ENCODE data around the gene ARID1B.

DNA sequence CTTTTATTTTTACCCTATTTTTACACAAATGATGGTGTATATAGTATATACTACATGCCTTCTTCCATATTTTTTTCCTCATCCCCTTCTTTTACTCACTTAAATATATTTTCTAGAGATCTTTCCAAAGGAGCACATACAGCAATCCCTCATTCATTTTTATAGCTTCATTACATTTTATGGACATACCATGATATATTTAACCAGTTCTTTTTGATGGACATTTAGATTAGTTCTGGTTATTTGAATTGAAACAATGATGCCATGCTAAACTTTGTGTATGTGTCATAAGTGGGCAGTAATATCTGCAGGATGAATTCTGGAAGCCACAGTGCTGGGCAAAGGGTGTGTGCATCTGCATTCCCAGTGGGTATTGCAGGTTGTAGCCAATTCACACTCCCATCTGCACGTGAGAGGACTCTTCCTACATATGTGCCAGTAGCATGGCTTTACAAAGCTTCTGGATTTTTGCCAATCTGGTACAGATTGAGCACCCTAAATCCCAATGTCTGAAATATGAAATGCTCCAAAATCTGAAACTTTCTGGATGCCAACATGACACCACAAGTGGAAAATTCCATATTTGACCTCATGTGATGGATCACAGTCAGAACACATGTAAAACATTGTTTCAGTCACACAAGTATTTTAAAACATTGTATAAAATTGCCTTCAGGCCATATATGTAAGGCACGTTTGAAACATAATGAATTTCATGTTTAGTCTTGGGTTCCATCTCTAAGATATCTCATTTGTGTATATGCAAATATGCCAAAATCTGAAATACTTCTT is 127.2 kb downstream of the ARID1B start:
- TF ChIP-seq EP300 (IDR thresholded peaks at IDR 0.05; ENCODE audit: low read length) = no peak
- TF ChIP-seq GTF2F1 (IDR thresholded peaks at IDR 0.05; ENCODE audit: low read depth, low read length) = no peak
- TF ChIP-seq, protein P1, sequence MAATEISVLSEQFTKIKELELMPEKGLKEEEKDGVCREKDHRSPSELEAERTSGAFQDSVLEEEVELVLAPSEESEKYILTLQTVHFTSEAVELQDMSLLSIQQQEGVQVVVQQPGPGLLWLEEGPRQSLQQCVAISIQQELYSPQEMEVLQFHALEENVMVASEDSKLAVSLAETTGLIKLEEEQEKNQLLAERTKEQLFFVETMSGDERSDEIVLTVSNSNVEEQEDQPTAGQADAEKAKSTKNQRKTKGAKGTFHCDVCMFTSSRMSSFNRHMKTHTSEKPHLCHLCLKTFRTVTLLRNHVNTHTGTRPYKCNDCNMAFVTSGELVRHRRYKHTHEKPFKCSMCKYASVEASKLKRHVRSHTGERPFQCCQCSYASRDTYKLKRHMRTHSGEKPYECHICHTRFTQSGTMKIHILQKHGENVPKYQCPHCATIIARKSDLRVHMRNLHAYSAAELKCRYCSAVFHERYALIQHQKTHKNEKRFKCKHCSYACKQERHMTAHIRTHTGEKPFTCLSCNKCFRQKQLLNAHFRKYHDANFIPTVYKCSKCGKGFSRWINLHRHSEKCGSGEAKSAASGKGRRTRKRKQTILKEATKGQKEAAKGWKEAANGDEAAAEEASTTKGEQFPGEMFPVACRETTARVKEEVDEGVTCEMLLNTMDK (IDR thresholded peaks at IDR 0.05; ENCODE audit: borderline replicate concordance, insufficient read depth, low read depth, low read length, poor library complexity, severe bottlenecking) = no peak
- TF ChIP-seq, protein P2, sequence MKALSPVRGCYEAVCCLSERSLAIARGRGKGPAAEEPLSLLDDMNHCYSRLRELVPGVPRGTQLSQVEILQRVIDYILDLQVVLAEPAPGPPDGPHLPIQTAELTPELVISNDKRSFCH (CRISPR knock-in tag; IDR thresholded peaks at IDR 0.05) = no peak
- TF ChIP-seq, protein P2 (tag; IDR thresholded peaks at IDR 0.05) = no peak
- TF ChIP-seq MYC (IDR thresholded peaks at IDR 0.05; ENCODE audit: low read depth, low read length) = no peak
- TF ChIP-seq MYC (CRISPR knock-in tag; IDR thresholded peaks at IDR 0.05; ENCODE audit: borderline replicate concordance, low read depth) = no peak
